Pulmonary artery endothelial cell (primary cell): Measurements from ENCODE around the gene ADAMTS2. TPM values are rescaled to one million over a fixed set of nuclear protein-coding genes. Genes with fewer than 3 reads are reported as not detected.
"Not testable (repeated sequence)": the region's sequence is repeated elsewhere in the genome, so short reads cannot be mapped to it uniquely, and the experiment has no call there.

Experiments used
- DNase-seq: peaks from one replicate; pipeline ENCODE4 v3.0.0-alpha.2; 2011; ENCODE audit warnings: low read depth, low spot score
- total RNA-seq: library from RNA; depleted of rRNA; stranded (reverse); fragments of >200 nt; gene quantifications from 2 replicates; pipeline ENCODE4 v1.2.3, GENCODE V29; 2014

Gene ADAMTS2
- total RNA-seq, 1 donor from 2014 or later: not detected

DNA sequence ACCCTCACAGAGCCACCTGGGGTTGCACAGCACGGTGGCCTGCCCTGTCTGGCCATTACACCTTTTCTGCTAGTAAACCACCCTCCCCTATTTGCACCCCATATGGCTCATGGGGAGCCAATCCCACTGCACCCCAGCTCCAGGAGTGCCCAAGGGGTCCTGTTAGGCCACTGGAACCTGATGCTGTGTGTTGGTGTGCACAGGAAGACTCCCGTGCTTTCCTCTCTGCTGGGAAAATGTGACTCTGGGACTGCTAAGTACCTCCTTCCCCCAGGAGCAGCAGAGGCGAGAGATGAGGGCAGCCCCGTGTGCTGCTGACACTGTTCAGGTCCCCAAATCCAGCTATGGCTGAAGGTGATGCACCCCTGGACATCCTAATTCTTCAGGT lies 126.3 kb downstream of the ADAMTS2 start:
- DNase-seq: no peak

GRCh38 chr5:179217956-179218942 lies 127.0 kb downstream of the ADAMTS2 start:
- no peak for DNase-seq

- no peak for DNase-seq
Observed at GRCh38 chr5:179217356-179217755, 127.9 kb downstream of the ADAMTS2 start.

DNA sequence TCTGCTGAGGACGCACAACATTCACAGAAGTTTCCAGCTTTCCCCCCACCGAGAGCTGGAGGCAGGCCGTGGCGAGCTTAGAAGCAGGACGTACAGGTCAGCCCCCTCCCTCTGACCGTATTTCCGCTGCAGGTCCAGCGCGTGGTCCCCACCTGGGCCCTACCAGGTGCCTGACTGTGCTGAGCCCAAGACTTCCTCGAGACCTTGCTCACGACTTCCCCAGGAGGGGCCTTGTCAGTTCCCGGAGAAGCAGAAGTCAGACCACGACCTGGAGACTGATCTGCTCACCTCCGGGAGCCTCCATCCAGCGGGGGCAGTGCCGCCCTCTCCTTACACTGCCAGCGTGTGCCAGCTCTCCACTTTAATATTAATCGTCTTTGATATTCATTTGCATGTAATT lies 128.9 kb downstream of the ADAMTS2 start:
- DNase-seq: not testable (repeated sequence)

DNA sequence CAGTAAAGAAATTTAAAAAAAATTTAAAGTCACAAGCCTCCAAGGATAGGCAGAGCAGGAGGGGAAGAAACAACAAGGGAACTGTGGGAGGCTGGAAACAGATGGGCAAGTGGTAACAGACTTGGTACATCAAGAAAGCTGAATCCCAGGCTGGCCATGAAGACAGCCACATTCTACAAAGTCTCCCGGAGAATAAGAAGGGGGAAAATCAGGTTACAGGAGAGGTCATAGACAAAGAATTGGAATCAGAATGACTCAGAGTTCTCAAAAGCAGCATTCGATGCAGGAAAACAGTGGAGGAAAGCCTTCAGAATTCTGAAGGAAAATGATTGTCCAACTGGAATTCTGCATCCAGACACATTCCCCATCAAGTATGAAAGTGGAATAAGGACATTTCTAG lies 129.7 kb downstream of the ADAMTS2 start:
- no peak for DNase-seq

DNA sequence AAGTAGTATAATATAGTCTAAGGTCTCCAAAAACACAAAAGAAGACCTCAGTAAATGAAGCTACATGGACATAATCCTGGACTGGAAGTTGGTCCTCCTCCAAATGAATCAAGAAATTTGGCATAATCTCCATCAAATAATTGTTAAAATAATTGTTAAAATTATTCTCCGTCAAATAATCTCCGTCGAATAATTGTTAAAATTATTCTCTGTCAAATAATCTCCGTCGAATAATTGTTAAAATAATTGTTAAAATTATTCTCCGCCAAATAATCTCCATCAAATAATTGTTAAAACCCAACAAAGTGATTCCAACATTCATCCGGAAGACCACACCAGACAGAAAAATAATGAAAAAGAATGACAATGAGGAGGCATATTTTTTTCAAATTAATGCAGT lies 130.6 kb downstream of the ADAMTS2 start:
- DNase-seq: no peak

DNA sequence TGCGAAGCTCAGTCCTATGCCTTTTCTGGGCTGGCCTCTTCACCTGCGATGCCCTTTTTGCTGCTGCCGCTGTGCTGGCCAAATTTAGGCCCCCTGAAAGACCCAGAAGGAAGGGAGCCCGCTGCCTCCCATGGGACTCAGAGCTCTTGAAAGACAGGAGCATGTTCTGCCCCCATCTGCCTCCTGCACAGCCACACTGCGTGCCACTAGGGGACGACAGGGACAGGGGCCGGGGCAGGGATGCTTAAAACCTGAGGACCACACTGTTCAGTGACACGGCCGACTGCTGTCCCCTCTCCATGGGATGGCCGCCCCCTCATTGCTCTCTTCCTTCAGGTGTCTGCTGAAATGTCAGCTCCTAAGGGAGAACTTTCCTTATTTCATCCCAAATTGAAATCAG lies 132.4 kb downstream of the ADAMTS2 start:
- no peak for DNase-seq

DNA sequence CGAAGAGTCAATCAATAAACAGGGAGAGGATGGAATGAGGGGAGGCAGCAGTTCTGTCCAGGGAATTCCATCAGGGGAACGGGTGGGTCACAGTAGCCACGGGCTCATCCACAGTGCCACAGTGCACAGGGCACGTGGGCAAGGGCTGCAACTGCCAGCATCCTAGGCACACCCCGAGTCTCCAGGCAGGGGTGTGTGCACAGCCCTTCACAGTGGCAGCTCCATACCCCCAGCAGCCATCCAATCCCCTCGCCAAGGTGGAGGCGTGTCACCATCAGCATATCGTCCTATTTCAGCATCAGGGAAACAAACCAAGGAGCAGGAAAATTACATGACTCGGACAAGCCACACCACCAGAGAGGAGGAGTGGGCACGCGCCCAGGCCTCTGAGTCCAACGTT lies 133.6 kb downstream of the ADAMTS2 start:
- no peak for DNase-seq

GRCh38 chr5:179211068-179211467 lies 134.2 kb downstream of the ADAMTS2 start:
- no peak for DNase-seq

- DNase-seq: no peak
Observed at GRCh38 chr5:179210478-179210877, 134.8 kb downstream of the ADAMTS2 start.

DNA sequence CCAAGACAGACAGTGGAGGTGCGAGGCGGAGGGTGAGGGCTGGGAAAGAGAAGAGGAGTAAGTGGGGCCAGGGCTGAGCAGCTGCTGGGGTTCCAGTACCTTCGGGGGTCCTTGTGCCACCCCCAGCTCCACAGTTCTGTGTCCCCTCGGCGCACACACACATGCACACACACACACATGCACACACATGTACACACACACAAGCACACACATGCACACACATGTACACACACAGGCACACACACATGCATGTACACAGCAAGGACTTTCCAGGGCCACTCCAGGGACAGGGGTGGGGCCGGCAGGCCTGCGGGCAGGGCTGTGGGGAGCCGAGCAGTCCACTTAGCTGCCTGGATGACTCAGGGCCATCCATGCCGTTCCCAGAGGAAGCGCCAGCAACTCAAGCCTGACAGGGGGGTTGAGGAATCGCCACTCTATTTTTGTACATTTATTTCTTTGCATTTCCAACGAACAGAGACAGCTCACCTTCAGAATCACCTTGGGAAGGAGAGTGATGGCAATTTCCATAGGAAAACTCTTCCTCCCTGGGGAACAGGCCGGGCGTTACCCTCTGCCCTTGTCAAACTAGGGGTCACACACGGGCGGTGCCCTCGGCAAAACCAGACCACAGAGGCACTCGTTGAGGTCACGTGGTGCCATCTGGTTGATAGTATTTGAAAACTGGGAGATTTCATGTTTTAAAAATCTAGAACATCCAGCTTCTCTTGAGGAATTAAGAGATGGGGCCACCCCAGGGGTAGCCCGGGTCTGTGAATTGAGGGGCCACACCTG lies 135.7 kb downstream of the ADAMTS2 start:
- DNase-seq: no peak

- DNase-seq: no peak
Observed at GRCh38 chr5:179208706-179209358, 136.4 kb downstream of the ADAMTS2 start.

GRCh38 chr5:179207920-179208705 lies 137.1 kb downstream of the ADAMTS2 start:
- DNase-seq: no peak

DNA sequence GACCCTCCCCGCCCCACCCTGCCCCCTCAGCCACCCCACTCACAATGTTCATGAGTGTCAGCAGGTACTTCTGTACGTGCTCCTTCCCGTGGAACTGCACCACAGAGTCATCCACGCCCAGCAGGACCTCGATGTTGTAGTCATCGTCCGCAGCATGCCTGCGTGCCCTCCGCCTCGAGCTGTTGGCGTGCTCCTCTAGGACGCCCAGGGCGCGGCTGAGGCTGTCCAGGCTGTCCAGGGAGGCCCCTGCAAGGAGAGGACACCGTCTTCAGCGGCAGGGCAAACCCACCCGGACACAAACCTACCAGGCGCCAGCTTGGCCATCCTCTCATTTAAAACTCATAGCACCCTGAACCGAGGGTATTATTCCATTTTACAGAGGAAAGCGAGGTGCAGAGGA lies 137.8 kb downstream of the ADAMTS2 start:
- DNase-seq: no peak

- DNase-seq: no peak
Observed at GRCh38 chr5:179206366-179206765, 138.9 kb downstream of the ADAMTS2 start.

DNA sequence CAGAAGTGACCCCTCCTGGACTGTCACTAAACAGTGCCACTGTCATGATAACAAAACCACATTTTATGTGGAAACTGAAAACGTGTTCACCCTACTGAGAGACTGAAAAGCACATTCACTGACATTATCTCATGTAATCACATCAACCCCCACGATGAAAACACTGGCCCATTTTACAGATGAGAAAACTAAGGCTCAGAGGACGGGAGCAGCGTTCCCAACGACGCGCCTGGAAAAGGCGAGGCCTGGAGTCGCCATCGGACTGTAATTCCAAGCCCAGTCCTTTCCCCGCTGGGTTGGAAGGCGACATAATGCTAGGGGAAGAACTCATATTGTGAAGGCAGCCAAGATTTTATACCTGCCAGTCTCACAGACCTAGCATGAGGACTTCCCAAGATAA lies 140.0 kb downstream of the ADAMTS2 start:
- DNase-seq: no peak

DNA sequence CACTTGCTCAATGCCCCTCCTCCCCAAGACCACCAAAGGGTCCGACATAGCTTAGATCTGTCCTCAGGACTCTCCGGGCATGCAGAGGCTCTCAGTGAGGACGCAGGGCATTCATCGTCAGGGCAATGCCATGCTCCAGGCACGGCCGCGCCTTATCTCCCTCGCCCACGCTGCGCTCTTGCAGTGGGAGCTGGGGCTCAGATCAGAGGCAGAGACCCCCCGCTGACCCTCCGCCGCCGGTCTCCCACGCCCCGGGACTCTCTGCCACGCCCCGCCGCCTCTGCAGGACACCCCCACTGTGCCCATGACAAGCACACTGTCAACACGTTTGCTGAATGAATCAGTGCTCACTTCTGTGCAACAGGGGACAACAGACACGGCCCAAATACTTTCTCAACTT lies 140.7 kb downstream of the ADAMTS2 start:
- no peak for DNase-seq

DNA sequence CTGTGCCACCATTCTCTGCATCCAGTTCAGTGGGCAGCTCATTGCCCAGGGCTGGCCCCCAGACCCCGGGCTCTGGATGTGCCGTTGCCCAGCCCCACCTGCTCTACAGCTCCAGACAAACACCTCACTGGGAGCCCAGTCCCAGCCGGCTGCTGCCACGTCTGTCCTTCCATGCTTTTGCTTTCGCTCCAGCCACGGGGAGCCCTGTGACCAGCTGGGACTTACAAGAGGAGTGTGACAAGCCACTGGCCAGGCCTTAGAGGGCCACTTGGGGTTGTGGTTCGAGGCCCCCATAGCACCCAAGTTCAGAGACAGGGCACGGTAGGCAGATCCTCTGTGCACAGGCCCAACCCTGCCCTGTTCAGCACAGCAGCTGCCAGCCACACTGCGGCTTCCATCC lies 142.0 kb downstream of the ADAMTS2 start:
- DNase-seq: no peak

GRCh38 chr5:179201986-179202385 lies 143.3 kb downstream of the ADAMTS2 start:
- DNase-seq: no peak

DNA sequence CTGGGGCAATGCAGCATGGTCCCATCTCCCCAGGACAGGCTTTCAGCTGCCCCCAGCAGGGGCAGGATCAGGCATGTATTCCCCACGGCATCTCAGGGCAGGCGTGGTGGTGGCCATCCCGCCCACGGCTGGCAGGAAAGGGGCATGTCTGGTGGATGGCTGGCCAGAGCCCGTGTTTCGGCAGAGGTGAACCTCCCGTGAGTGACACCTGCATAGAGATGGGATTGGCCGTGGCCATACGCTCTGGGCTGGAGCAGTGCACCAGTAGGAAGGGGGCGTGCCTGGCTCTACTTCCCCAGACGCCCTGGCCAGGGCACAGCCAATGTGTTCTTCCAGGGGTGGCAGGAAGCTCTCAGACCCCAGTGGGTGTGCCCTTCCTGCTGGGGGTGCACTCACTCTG lies 146.0 kb downstream of the ADAMTS2 start:
- DNase-seq: no peak

- no peak for DNase-seq
Observed at GRCh38 chr5:179198825-179199224, 146.4 kb downstream of the ADAMTS2 start.
